ENCODE results near the gene MSI2. TPM values are rescaled to one million over a fixed set of nuclear protein-coding genes. Genes with fewer than 3 reads are reported as not detected.

Gene MSI2
- total RNA-seq, 1 donor from 2014 or later: 33.8 TPM

GRCh38 chr17:57501016-57501415 lies 244.7 kb downstream of the MSI2 start:
- DNase-seq (ENCODE audit: low read depth): no peak
- Histone ChIP-seq H3K27me3 (ENCODE audit: control insufficient read depth, insufficient read depth, low read length) (no peaks in the 10 kb centered on the region), H3K4me3 (ENCODE audit: low read depth, low read length) (no peak overlapping the region), H3K36me3 (ENCODE audit: control insufficient read depth, insufficient read depth, low read length) (no peaks in the 10 kb centered on the region)
- no peak for TF ChIP-seq CTCF (IDR thresholded peaks at IDR 0.05; ENCODE audit: insufficient read depth, low read length, poor library complexity, severe bottlenecking)

GRCh38 chr17:57502022-57502421 lies 245.7 kb downstream of the MSI2 start:
- H3K27me3 ChIP-seq (ENCODE audit: control insufficient read depth, insufficient read depth, low read length): no peaks in the 10 kb centered on the region
- H3K36me3 ChIP-seq (ENCODE audit: control insufficient read depth, insufficient read depth, low read length): no peaks in the 10 kb centered on the region
- TF ChIP-seq CTCF (IDR thresholded peaks at IDR 0.05; ENCODE audit: insufficient read depth, low read length, poor library complexity, severe bottlenecking): no peak
- H3K4me3 ChIP-seq (ENCODE audit: low read depth, low read length): no peak overlapping the region
- no peak for DNase-seq (ENCODE audit: low read depth)

- Histone ChIP-seq H3K27me3 (ENCODE audit: control insufficient read depth, insufficient read depth, low read length) (no peaks in the 10 kb centered on the region), H3K36me3 (ENCODE audit: control insufficient read depth, insufficient read depth, low read length) (no peaks in the 10 kb centered on the region), H3K4me3 (ENCODE audit: low read depth, low read length) (no peak overlapping the region)
- DNase-seq (ENCODE audit: low read depth): no peak
- TF ChIP-seq CTCF (IDR thresholded peaks at IDR 0.05; ENCODE audit: insufficient read depth, low read length, poor library complexity, severe bottlenecking): no peak
These were observed 246.5 kb downstream of the MSI2 start for GRCh38 chr17:57502811-57503241.

GRCh38 chr17:57504208-57504607 lies 247.9 kb downstream of the MSI2 start:
- no peaks in the 10 kb centered on the region for H3K36me3 ChIP-seq (ENCODE audit: control insufficient read depth, insufficient read depth, low read length)
- TF ChIP-seq CTCF (IDR thresholded peaks at IDR 0.05; ENCODE audit: insufficient read depth, low read length, poor library complexity, severe bottlenecking): no peak
- no peak overlapping the region for H3K4me3 ChIP-seq (ENCODE audit: low read depth, low read length)
- no peak for DNase-seq (ENCODE audit: low read depth)
- H3K27me3 ChIP-seq (ENCODE audit: control insufficient read depth, insufficient read depth, low read length): no peaks in the 10 kb centered on the region

GRCh38 chr17:57505841-57506773 lies 249.8 kb downstream of the MSI2 start:
- no peaks in the 10 kb centered on the region for H3K27me3 ChIP-seq (ENCODE audit: control insufficient read depth, insufficient read depth, low read length)
- DNase-seq (ENCODE audit: low read depth): no peak
- TF ChIP-seq CTCF (IDR thresholded peaks at IDR 0.05; ENCODE audit: insufficient read depth, low read length, poor library complexity, severe bottlenecking): no peak
- no peaks in the 10 kb centered on the region for H3K36me3 ChIP-seq (ENCODE audit: control insufficient read depth, insufficient read depth, low read length)
- no peak overlapping the region for H3K4me3 ChIP-seq (ENCODE audit: low read depth, low read length)

GRCh38 chr17:57506774-57507127 lies 250.4 kb downstream of the MSI2 start:
- TF ChIP-seq CTCF (IDR thresholded peaks at IDR 0.05; ENCODE audit: insufficient read depth, low read length, poor library complexity, severe bottlenecking): no peak
- no peak for DNase-seq (ENCODE audit: low read depth)
- no peak overlapping the region for H3K4me3 ChIP-seq (ENCODE audit: low read depth, low read length)
- no peaks in the 10 kb centered on the region for H3K36me3 ChIP-seq (ENCODE audit: control insufficient read depth, insufficient read depth, low read length)
- H3K27me3 ChIP-seq (ENCODE audit: control insufficient read depth, insufficient read depth, low read length): no peaks in the 10 kb centered on the region
